Astrocyte (in vitro differentiated cells and primary cell): Measurements from ENCODE around the gene ATP11A. TPM values are rescaled to one million over a fixed set of nuclear protein-coding genes. Genes with fewer than 3 reads are reported as not detected.

Source experiments
- DNase-seq: peaks from one replicate; pipeline ENCODE4 v3.0.0-alpha.2; 2010; ENCODE audit warnings: low read depth
- FAIRE-seq: peaks from 2 replicates; lab custom pipeline; 2011; peaks lifted over from hg19 to GRCh38; lab: Jason Lieb, UNC
- H2AFZ ChIP-seq: 2 replicates; pipeline ENCODE4 v1.6.0; 2012; ENCODE audit warnings: low read depth, low read length, inconsistent platforms
- H3K27ac ChIP-seq: 2 replicates; pipeline ENCODE4 v1.5.1; 2011; ENCODE audit warnings: low read depth, low read length, inconsistent platforms
- H3K27me3 ChIP-seq: 2 replicates; pipeline ENCODE4 v1.6.0; 2011; ENCODE audit warnings: low read length, inconsistent platforms; ENCODE audit not compliant: insufficient read depth
- H3K36me3 ChIP-seq: 2 replicates; pipeline ENCODE4 v1.5.1; 2011; ENCODE audit warnings: low read length, inconsistent platforms; ENCODE audit not compliant: insufficient read depth
- H3K4me1 ChIP-seq: 2 replicates; pipeline ENCODE4 v1.5.1; 2011; ENCODE audit warnings: low read length, inconsistent platforms; ENCODE audit not compliant: insufficient read depth
- H3K4me2 ChIP-seq: 2 replicates; pipeline ENCODE4 v1.6.0; 2012; ENCODE audit warnings: low read length, inconsistent platforms
- H3K4me3 ChIP-seq: 2 replicates; pipeline ENCODE4 v1.5.1; 2011; ENCODE audit warnings: low read depth, mild to moderate bottlenecking, low read length, inconsistent platforms; ENCODE audit not compliant: insufficient read depth
- H3K79me2 ChIP-seq: 2 replicates; pipeline ENCODE4 v1.6.0; 2012; ENCODE audit warnings: mild to moderate bottlenecking, low read length, inconsistent platforms; ENCODE audit not compliant: insufficient read depth
- H3K9ac ChIP-seq: 2 replicates; pipeline ENCODE4 v1.6.0; 2012; ENCODE audit warnings: mild to moderate bottlenecking, low read length, inconsistent platforms
- H3K9me3 ChIP-seq: 2 replicates; pipeline ENCODE4 v1.5.1; 2012; ENCODE audit warnings: low read depth, mild to moderate bottlenecking, low read length, inconsistent platforms; ENCODE audit not compliant: insufficient read depth
- H4K20me1 ChIP-seq: 2 replicates; pipeline ENCODE4 v1.6.0; 2012; ENCODE audit warnings: low read length, inconsistent platforms; ENCODE audit not compliant: insufficient read depth
- H3K27ac Mint-ChIP-seq: one replicate; pipeline ENCODE4 v1.8.0; 2021; ENCODE audit warnings: mild to moderate bottlenecking, mixed read lengths; ENCODE audit not compliant: unreplicated experiment
- H3K27me3 Mint-ChIP-seq: one replicate; pipeline ENCODE4 v1.8.0; 2021; ENCODE audit warnings: low read depth, mixed read lengths; ENCODE audit not compliant: unreplicated experiment
- H3K36me3 Mint-ChIP-seq: one replicate; pipeline ENCODE4 v1.8.0; 2021; ENCODE audit warnings: low read depth, mixed read lengths; ENCODE audit not compliant: unreplicated experiment
- H3K4me1 Mint-ChIP-seq: one replicate; pipeline ENCODE4 v1.8.0; 2021; ENCODE audit warnings: low read depth, mixed read lengths; ENCODE audit not compliant: unreplicated experiment
- H3K4me3 Mint-ChIP-seq: one replicate; pipeline ENCODE4 v1.8.0; 2021; ENCODE audit warnings: mild to moderate bottlenecking, moderate library complexity, mixed read lengths; ENCODE audit not compliant: unreplicated experiment
- H3K9me3 Mint-ChIP-seq: one replicate; pipeline ENCODE4 v1.8.0; 2021; ENCODE audit warnings: mild to moderate bottlenecking, mixed read lengths; ENCODE audit not compliant: unreplicated experiment
- EZH2 ChIP-seq: IDR thresholded peaks from 2 replicates; pipeline ENCODE4 v1.6.1; 2012; ENCODE audit warnings: mild to moderate bottlenecking, low read length, inconsistent platforms; ENCODE audit not compliant: insufficient read depth
- total RNA-seq: library from RNA; stranded (reverse); gene quantifications from 2 replicates; pipeline ENCODE4 v1.2.1, GENCODE V29; 2021
- TF ChIP-seq, protein P1 (sequence below): IDR thresholded peaks from 2 replicates; pipeline ENCODE4 v1.5.1; 2011; ENCODE audit warnings: low read depth, mild to moderate bottlenecking, inconsistent platforms, low read length, moderate library complexity; ENCODE audit not compliant: insufficient read depth

ATP11A gene
- total RNA-seq, 1 donor from 2014 or later, result 38.9 TPM

DNA sequence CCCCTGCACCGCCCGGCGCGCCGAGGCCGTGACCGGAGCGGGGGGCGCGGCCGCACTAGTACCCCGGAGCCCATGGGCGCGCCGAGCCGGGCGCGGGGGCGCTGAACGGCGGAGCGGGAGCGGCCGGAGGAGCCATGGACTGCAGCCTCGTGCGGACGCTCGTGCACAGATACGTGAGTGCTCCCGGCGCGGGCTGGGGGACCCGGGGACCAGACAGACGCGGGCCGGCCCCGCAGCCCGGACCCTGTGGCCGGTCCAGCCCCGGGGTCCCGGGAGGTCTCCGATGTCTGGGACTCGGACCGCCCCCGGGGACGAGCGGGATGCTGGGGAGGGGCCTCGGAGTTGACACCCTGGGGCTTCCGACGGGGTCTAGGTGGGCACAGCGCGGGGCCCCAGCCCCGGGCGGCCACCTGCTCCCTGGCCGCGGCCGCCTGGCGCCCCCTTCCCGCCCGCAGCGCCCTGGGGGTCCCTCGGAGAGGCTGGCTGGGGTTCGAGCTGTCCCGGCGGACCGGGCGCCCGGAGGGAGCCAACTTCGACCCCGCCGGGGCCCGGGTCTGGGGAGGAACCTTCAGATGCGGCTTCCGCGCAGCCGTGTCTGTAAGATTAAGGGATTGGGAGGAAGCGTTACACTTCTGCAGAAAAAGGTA, 568 bp downstream of the ATP11A start:
- Histone ChIP-seq H3K27me3 (peaks cover 16% of the 10 kb centered on the region), H3K79me2 (peaks cover 12% of the 10 kb centered on the region), H3K36me3 (no peaks in the 10 kb centered on the region), H3K27ac (no peak overlapping the region), H3K4me2 (peak overlapping the region; percentile 91), H4K20me1 (peaks cover 21% of the 10 kb centered on the region), H3K4me1 (peaks cover 6% of the 10 kb centered on the region), H3K9me3 (no peaks in the 10 kb centered on the region), H3K4me3 (peak overlapping the region; percentile 61), H2AFZ (peak overlapping the region; percentile 81), H3K9ac (peak overlapping the region; percentile 78)
- peak overlapping the region; percentile 90 for H3K4me3 Mint-ChIP-seq
- no peaks in the 10 kb centered on the region for H3K36me3 Mint-ChIP-seq
- peaks cover 2% of the 10 kb centered on the region for H3K27me3 Mint-ChIP-seq
- DNase-seq (peak; percentile 36), FAIRE-seq (no peak)
- TF ChIP-seq, protein P1, sequence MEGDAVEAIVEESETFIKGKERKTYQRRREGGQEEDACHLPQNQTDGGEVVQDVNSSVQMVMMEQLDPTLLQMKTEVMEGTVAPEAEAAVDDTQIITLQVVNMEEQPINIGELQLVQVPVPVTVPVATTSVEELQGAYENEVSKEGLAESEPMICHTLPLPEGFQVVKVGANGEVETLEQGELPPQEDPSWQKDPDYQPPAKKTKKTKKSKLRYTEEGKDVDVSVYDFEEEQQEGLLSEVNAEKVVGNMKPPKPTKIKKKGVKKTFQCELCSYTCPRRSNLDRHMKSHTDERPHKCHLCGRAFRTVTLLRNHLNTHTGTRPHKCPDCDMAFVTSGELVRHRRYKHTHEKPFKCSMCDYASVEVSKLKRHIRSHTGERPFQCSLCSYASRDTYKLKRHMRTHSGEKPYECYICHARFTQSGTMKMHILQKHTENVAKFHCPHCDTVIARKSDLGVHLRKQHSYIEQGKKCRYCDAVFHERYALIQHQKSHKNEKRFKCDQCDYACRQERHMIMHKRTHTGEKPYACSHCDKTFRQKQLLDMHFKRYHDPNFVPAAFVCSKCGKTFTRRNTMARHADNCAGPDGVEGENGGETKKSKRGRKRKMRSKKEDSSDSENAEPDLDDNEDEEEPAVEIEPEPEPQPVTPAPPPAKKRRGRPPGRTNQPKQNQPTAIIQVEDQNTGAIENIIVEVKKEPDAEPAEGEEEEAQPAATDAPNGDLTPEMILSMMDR, result no peak
- TF ChIP-seq EZH2, result no peak
- no peaks in the 10 kb centered on the region for H3K9me3 Mint-ChIP-seq
- H3K27ac Mint-ChIP-seq, result peak overlapping the region; percentile 81
- H3K4me1 Mint-ChIP-seq, result peaks cover 24% of the 10 kb centered on the region

DNA sequence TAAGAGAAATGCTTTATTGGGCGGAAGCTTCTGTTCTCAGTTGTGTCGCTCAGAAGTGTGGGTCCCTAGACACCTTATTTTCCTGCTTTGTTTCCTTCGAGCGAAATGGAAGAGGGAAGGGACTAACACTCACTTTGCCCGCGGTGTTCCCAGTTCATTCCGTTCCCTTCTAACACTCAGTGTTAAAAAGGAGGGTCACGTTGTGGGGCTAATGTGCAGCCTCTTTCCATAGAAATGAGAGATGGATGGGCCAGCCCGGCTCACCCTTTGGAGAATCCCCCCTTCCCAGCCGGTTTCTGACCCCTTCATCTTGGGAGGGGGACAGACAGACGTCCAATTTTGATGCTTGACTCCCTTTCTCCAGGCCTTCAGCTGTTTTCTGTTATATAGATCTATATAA, 2.3 kb downstream of the ATP11A start:
- TF ChIP-seq EZH2, result no peak
- TF ChIP-seq, protein P1, result no peak
- Histone ChIP-seq H3K4me1 (peaks cover 6% of the 10 kb centered on the region), H3K4me2 (peak overlapping the region; percentile 91), H3K36me3 (no peaks in the 10 kb centered on the region), H3K4me3 (no peak overlapping the region), H3K27ac (no peak overlapping the region), H3K9me3 (no peaks in the 10 kb centered on the region), H3K9ac (no peak overlapping the region), H2AFZ (no peak overlapping the region), H4K20me1 (peaks cover 21% of the 10 kb centered on the region), H3K79me2 (peaks cover 12% of the 10 kb centered on the region), H3K27me3 (peaks cover 16% of the 10 kb centered on the region)
- Mint-ChIP-seq H3K36me3 (no peaks in the 10 kb centered on the region), H3K27ac (no peak overlapping the region), H3K4me3 (peak overlapping the region; percentile 90), H3K27me3 (no peaks in the 10 kb centered on the region), H3K9me3 (no peaks in the 10 kb centered on the region), H3K4me1 (peaks cover 24% of the 10 kb centered on the region)
- DNase-seq (no peak), FAIRE-seq (no peak)

DNA sequence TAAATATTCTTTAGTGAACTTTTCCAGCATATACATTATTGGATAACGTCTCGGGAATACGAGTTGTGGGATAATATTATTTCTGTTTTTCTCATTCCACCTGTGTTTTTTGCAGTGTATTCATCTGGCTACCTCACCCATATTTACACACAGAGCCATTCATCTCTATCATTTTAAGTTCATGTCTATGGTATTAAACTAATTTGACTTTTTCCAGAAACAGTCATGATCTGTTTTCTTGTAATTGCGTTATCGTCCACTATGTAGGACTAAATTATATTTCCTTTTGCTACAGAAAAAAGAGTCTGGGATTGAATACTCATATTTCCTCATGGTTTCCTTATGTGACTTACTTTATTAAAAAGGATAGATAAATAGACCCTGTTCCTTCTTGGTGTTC, 2.7 kb downstream of the ATP11A start:
- no peak overlapping the region for H3K27ac ChIP-seq
- FAIRE-seq, result no peak
- Mint-ChIP-seq H3K4me1 (peaks cover 24% of the 10 kb centered on the region), H3K9me3 (no peaks in the 10 kb centered on the region), H3K27ac (no peak overlapping the region), H3K36me3 (no peaks in the 10 kb centered on the region), H3K4me3 (peak overlapping the region; percentile 1), H3K27me3 (no peaks in the 10 kb centered on the region)
- peaks cover 16% of the 10 kb centered on the region for H3K27me3 ChIP-seq
- no peaks in the 10 kb centered on the region for H3K36me3 ChIP-seq
- TF ChIP-seq EZH2, result no peak
- TF ChIP-seq, protein P1, result no peak
- H3K9me3 ChIP-seq, result no peaks in the 10 kb centered on the region
- peaks cover 12% of the 10 kb centered on the region for H3K79me2 ChIP-seq
- no peak overlapping the region for H3K4me3 ChIP-seq
- H4K20me1 ChIP-seq, result peaks cover 21% of the 10 kb centered on the region
- H3K4me2 ChIP-seq, result no peak overlapping the region
- no peak overlapping the region for H2AFZ ChIP-seq
- no peak overlapping the region for H3K9ac ChIP-seq
- H3K4me1 ChIP-seq, result peaks cover 6% of the 10 kb centered on the region
- DNase-seq, result no peak
